ENCODE data around the gene MYO1D.

DNA sequence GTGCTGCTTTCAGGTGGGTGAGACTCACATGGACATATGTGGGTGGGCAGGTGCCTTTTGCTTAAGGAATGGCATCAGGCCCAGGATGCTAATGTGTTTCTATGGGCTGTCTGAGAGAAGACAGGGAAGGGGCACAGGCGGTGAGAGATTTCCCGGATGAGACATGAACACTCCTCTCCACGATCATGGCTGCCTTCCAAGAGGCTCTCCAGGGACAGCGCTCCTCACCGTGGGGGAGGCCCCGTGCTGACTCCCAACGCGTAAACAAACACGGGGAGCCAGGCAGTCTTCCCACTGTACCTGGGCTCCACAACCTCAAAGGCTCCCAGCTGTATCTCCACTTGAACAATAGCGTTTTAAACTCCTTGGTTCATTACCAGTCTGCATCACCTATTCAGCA lies 347.3 kb downstream of the MYO1D start:
- TF ChIP-seq CTCF (IDR thresholded peaks at IDR 0.05) = no peak
- no peak for TF ChIP-seq POLR2A (IDR thresholded peaks at IDR 0.05)

Measured in adrenal gland (tissue), 5 donors.